Heart left ventricle (tissue), 13 donors: Measurements from ENCODE around the gene MGLL.

Experiments
- POLR2A ChIP-seq, 2 donors: fragments of 450-650 bp; IDR thresholded peaks; one replicate each; pipeline ENCODE4 v1.6.1; 2017; ENCODE audit warnings: antibody characterized with exemption in 2 of 2, mild to moderate bottlenecking in 2 of 2, moderate library complexity in 2 of 2
- TF ChIP-seq, protein P1 (sequence below), 12 donors: fragments of 200-600 bp; sonication (generic) in 4 of 12; IDR thresholded peaks; one replicate each; pipeline versions ENCODE4 v1.5.0 to v1.8.0; 2018 to 2022; ENCODE audit warnings: antibody characterized with exemption in 12 of 12, mild to moderate bottlenecking in 5 of 12
- donor health status: ischemic (EF 13 %, LVEDD 7.1; RV severe dilation, severe dysfunction).
- donor health status: DM: no; HTN: yes; CAD: no.
- donor health status: DM: no; HTN: no; CAD: no.
- donor health status: ischemic (EF 25% LVEDD 6.9; RV normal size, moderate dysfunction).
- donor health status: ischemic (EF 25% LVEDD 5.7; RV mildly dilated, moderate dysfunction).
- donor health status: ischemic (EF 35%, LVEDD 5.7; RV mildly dilated, moderate dysfunction).
- donor health status: nonischemic (EF 11% LVEDD 7.7; RV severe dilation, severe dysfunction).
- donor health status: DM: yes; HTN: yes; CAD: no.
- donor health status: PGD.
- donor health status: ischemic (EF 29% LVEDD 5.4; RV normal size, mild dysfunction).
- donor health status: nonischemic (EF 23%, LVEDD 6.1; RV moderate dilation, normal function).

DNA sequence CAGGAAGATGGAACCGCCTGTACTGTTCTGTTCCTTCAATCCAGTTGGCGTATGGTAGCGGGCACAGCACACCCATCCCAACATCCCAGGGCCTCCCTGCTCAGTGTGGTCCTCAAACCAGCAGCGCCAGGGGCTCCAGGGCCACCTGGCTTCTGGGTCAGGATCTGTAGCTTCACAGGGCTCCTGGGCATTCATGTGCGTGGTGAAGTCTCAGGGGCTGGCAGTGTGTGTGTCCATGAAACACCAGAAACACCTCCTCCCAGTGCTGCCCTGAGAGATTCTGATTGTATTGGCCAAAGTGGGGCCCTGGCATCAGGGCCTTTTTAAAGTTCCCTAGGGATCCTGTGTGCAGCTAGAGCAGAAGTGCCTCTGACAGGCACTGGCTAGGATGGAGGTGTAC, 107.4 kb downstream of the MGLL start:
- TF ChIP-seq, protein P1, sequence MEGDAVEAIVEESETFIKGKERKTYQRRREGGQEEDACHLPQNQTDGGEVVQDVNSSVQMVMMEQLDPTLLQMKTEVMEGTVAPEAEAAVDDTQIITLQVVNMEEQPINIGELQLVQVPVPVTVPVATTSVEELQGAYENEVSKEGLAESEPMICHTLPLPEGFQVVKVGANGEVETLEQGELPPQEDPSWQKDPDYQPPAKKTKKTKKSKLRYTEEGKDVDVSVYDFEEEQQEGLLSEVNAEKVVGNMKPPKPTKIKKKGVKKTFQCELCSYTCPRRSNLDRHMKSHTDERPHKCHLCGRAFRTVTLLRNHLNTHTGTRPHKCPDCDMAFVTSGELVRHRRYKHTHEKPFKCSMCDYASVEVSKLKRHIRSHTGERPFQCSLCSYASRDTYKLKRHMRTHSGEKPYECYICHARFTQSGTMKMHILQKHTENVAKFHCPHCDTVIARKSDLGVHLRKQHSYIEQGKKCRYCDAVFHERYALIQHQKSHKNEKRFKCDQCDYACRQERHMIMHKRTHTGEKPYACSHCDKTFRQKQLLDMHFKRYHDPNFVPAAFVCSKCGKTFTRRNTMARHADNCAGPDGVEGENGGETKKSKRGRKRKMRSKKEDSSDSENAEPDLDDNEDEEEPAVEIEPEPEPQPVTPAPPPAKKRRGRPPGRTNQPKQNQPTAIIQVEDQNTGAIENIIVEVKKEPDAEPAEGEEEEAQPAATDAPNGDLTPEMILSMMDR (IDR thresholded peaks at IDR 0.05) = no peak
- no peak for TF ChIP-seq POLR2A (IDR thresholded peaks at IDR 0.05)
